OCI-LY7 (cell line): ENCODE measurements around the gene EBP.

ENCODE experiments used
- CTCF ChIP-seq: fragments of 200-600 bp; sonication (generic); conservative IDR thresholded peaks from 2 replicates; pipeline ENCODE4 v1.5.1; 2014; ENCODE audit warnings: mild to moderate bottlenecking, antibody characterized with exemption, low read length, moderate library complexity, mixed read lengths
- EZH2phosphoT487 ChIP-seq: fragments of 200-600 bp; sonication (generic); IDR thresholded peaks from 2 replicates; pipeline ENCODE4 v1.6.1; 2018; ENCODE audit warnings: low read depth, borderline replicate concordance, mild to moderate bottlenecking, mixed run types, antibody characterized with exemption, low read length, moderate library complexity, mixed read lengths

DNA sequence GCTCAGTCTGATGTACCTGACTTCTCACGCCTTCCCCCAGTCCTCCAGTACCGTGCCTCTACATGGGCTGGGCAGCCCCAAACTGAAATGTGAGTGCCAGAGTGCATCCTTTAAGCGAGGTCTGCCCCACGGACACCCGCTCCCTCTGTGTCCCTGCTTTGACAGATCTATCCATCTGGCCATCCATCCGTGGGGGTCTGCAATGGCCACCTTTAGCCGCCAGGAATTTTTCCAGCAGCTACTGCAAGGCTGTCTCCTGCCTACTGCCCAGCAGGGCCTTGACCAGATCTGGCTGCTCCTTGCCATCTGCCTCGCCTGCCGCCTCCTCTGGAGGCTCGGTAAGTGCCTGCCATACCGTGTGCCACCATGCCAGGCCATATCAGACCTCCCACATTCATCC lies 12.0 kb upstream of the EBP start:
- TF ChIP-seq CTCF (no peak), EZH2phosphoT487 (no peak)
